VCaP (cell line): ENCODE measurements around the gene SLIRP.

Source experiments
- H3K27ac ChIP-seq: fragments of 450-650 bp; 2 replicates; pipeline ENCODE4 v1.5.1; 2017
- CTCF ChIP-seq: fragments of 450-650 bp; conservative IDR thresholded peaks from 2 replicates; pipeline ENCODE4 v1.5.1; 2017; ENCODE audit warnings: mild to moderate bottlenecking, moderate library complexity

The SLIRP gene

GRCh38 chr14:77714926-77715325 is 7.0 kb downstream of the SLIRP start:
- H3K27ac ChIP-seq, result no peak overlapping the region
- TF ChIP-seq CTCF, result no peak

- no peak for TF ChIP-seq CTCF
- peak overlapping the region; percentile 29; the same call in 1 of the 2 replicates for H3K27ac ChIP-seq
Observed at GRCh38 chr14:77717608-77718305, 9.9 kb downstream of the SLIRP start.

- TF ChIP-seq CTCF, result no peak
- no peak overlapping the region for H3K27ac ChIP-seq
Observed at GRCh38 chr14:77721437-77721836, 13.5 kb downstream of the SLIRP start.

- H3K27ac ChIP-seq, result no peak overlapping the region
- no peak for TF ChIP-seq CTCF
Observed at GRCh38 chr14:77722301-77722700, 14.4 kb downstream of the SLIRP start.

GRCh38 chr14:77730976-77731497 is 23.1 kb downstream of the SLIRP start:
- no peak for TF ChIP-seq CTCF
- H3K27ac ChIP-seq, result no peak overlapping the region

- TF ChIP-seq CTCF, result no peak
- no peak overlapping the region for H3K27ac ChIP-seq
Observed at GRCh38 chr14:77738559-77739250, 30.8 kb downstream of the SLIRP start.

- TF ChIP-seq CTCF, result no peak
- no peak overlapping the region for H3K27ac ChIP-seq
Observed at GRCh38 chr14:77741438-77741837, 33.5 kb downstream of the SLIRP start.
